HepG2 (cell line): ENCODE data around the gene TUBB3. TPM values are rescaled to one million over a fixed set of nuclear protein-coding genes. Genes with fewer than 3 reads are reported as not detected.

Source experiments
- CBFB ChIP-seq: sonication (generic); formaldehyde crosslinking; IDR thresholded peaks from 2 replicates; pipeline ENCODE4 v1.4.0; 2020; ENCODE audit warnings: missing genetic modification reagents
- CHD4 ChIP-seq: fragments of 200-600 bp; sonication (generic); IDR thresholded peaks from 2 replicates; pipeline ENCODE4 v1.7.0; 2017; ENCODE audit warnings: mild to moderate bottlenecking, low read length, borderline replicate concordance
- EP300 ChIP-seq, 3 experiments: sonication (generic) in 1 of 3; formaldehyde crosslinking in 1 of 3; IDR thresholded peaks; 2 replicates each; pipeline versions ENCODE4 v1.5.1 to v1.6.1; 2011 to 2020; ENCODE audit warnings: low read depth in 2 of 3, low read length in 2 of 3, borderline replicate concordance in 1 of 3, improper control_type of control experiment in 1 of 3, mild to moderate bottlenecking in 1 of 3, missing genetic modification reagents in 1 of 3, moderate library complexity in 1 of 3
- FOXC1 ChIP-seq: sonication (generic); formaldehyde crosslinking; IDR thresholded peaks from 2 replicates; pipeline ENCODE4 v1.8.0; 2022; ENCODE audit warnings: mild to moderate bottlenecking, missing genetic modification reagents, borderline replicate concordance
- FOXK2 ChIP-seq: fragments of 450-650 bp; IDR thresholded peaks from 2 replicates; pipeline ENCODE4 v1.6.1; 2016
- HIC2 ChIP-seq: sonication (generic); formaldehyde crosslinking; IDR thresholded peaks from 2 replicates; pipeline ENCODE4 v1.9.0; 2022; ENCODE audit warnings: low read depth, missing genetic modification reagents
- HNRNPUL1 ChIP-seq: fragments of 200-400 bp; formaldehyde crosslinking; IDR thresholded peaks from 2 replicates; pipeline ENCODE4 v1.6.1; 2017; ENCODE audit warnings: low read depth, mild to moderate bottlenecking, low read length, moderate library complexity
- IKZF1 ChIP-seq: fragments of 450-650 bp; IDR thresholded peaks from 2 replicates; pipeline ENCODE4 v1.7.1; 2016
- KDM6A ChIP-seq: IDR thresholded peaks from 2 replicates; pipeline ENCODE4 v1.6.1; 2016; ENCODE audit warnings: low read depth
- KLF9 ChIP-seq: IDR thresholded peaks from 2 replicates; pipeline ENCODE4 v1.6.1; 2016; ENCODE audit warnings: low read depth
- NR2F1 ChIP-seq, 2 experiments: fragments of 450-650 bp in 1 of 2; formaldehyde crosslinking in 1 of 2; IDR thresholded peaks; 2 replicates each; pipeline versions ENCODE4 v1.5.0 to v1.6.1; 2016 to 2020; ENCODE audit warnings: mild to moderate bottlenecking in 1 of 2, missing compliant biosample characterization in 1 of 2, missing genetic modification reagents in 1 of 2, moderate library complexity in 1 of 2
- NR3C1 ChIP-seq: sonication (generic); formaldehyde crosslinking; IDR thresholded peaks from 2 replicates; pipeline ENCODE4 v1.4.0; 2020; ENCODE audit warnings: missing genetic modification reagents
- PPARG ChIP-seq: conservative IDR thresholded peaks from 2 replicates; pipeline ENCODE4 v1.6.1; 2016; ENCODE audit warnings: missing biosample characterization, missing genetic modification reagents
- RBM39 ChIP-seq: fragments of 200-400 bp; formaldehyde crosslinking; IDR thresholded peaks from one replicate; pipeline ENCODE4 v1.6.1; 2018; ENCODE audit warnings: antibody characterized with exemption, mild to moderate bottlenecking, low read depth, low read length; ENCODE audit not compliant: poor library complexity, severe bottlenecking
- SAFB2 ChIP-seq: sonication (generic); formaldehyde crosslinking; IDR thresholded peaks from 2 replicates; pipeline ENCODE4 v1.5.1; 2020; ENCODE audit warnings: missing genetic modification reagents, low read depth, mild to moderate bottlenecking, borderline replicate concordance
- SCMH1 ChIP-seq: sonication (generic); formaldehyde crosslinking; IDR thresholded peaks from 2 replicates; pipeline ENCODE4 v1.9.0; 2021; ENCODE audit warnings: missing genetic modification reagents, mild to moderate bottlenecking, borderline replicate concordance
- SNRNP70 ChIP-seq: fragments of 200-400 bp; formaldehyde crosslinking; IDR thresholded peaks from 2 replicates; pipeline ENCODE4 v1.6.1; 2017; ENCODE audit warnings: mild to moderate bottlenecking, low read depth, low read length, moderate library complexity
- TEAD2 ChIP-seq: sonication (generic); formaldehyde crosslinking; IDR thresholded peaks from 2 replicates; pipeline ENCODE4 v1.9.0; 2021; ENCODE audit warnings: missing genetic modification reagents
- ZNF10 ChIP-seq: sonication (generic); formaldehyde crosslinking; IDR thresholded peaks from 2 replicates; pipeline ENCODE4 v1.4.0; 2020; ENCODE audit warnings: mild to moderate bottlenecking, low read depth, missing genetic modification reagents, borderline replicate concordance
- ZNF317 ChIP-seq: sonication (generic); formaldehyde crosslinking; IDR thresholded peaks from 2 replicates; pipeline ENCODE4 v1.5.0; 2020; ENCODE audit warnings: mild to moderate bottlenecking, missing genetic modification reagents
- ZNF335 ChIP-seq: sonication (generic); formaldehyde crosslinking; IDR thresholded peaks from 2 replicates; pipeline ENCODE4 v1.4.0; 2020; ENCODE audit warnings: missing genetic modification reagents
- ZNF552 ChIP-seq: sonication (generic); formaldehyde crosslinking; IDR thresholded peaks from 2 replicates; pipeline ENCODE4 v1.9.0; 2022; ENCODE audit warnings: missing genetic modification reagents, mild to moderate bottlenecking, borderline replicate concordance
- polyA plus RNA-seq, 8 experiments: library from polyadenylated mRNA; depleted of rRNA in 3 of 8; stranded (reverse) in 7 of 8; unstranded in 1 of 8; fragments of >200 nt; fragmentation: Illumina TruSeq in 4 of 8; extraction: Trizol in 4 of 8; gene quantifications; 2 replicates each; pipeline versions ENCODE4 v1.2.1 to v1.2.3, GENCODE V29; 2011 to 2016; ENCODE audit warnings: low read depth in 4 of 8, missing spikeins in 1 of 8, mixed read lengths in 1 of 8; ENCODE audit not compliant: insufficient read depth in 1 of 8
- total RNA-seq, 5 experiments: library from RNA; depleted of rRNA; stranded (reverse); fragments of >200 nt; fragmentation: Illumina TruSeq; extraction: Trizol; gene quantifications; 2 replicates each; pipeline ENCODE4 v1.2.3, GENCODE V29; 2016; ENCODE audit warnings: low read depth in 1 of 5
- TF ChIP-seq, protein P1 (sequence below): sonication (generic); formaldehyde crosslinking; IDR thresholded peaks from 2 replicates; pipeline ENCODE4 v1.9.0; 2021; ENCODE audit warnings: missing genetic modification reagents, mild to moderate bottlenecking, borderline replicate concordance
- TF ChIP-seq, protein P2 (sequence below): sonication (generic); formaldehyde crosslinking; conservative IDR thresholded peaks from 2 replicates; pipeline ENCODE4 v1.8.0; 2022; ENCODE audit warnings: low read depth, missing genetic modification reagents
- TF ChIP-seq, protein P3 (sequence below): sonication (generic); formaldehyde crosslinking; IDR thresholded peaks from 2 replicates; pipeline ENCODE4 v1.8.1; 2023; ENCODE audit warnings: mild to moderate bottlenecking, missing genetic modification reagents

The TUBB3 gene
- total and polyA plus RNA-seq, 2 of the 13 experiments (the other 11 are each of a cell fraction or from before 2014, with no cell fraction given) = 110 to 185 TPM

GRCh38 chr16:89922884-89923639 lies at the start of gene TUBB3 (continued):
- TF ChIP-seq IKZF1 = no peak
- no peak for TF ChIP-seq KLF9 (CRISPR knock-in tag)
- TF ChIP-seq FOXC1 (CRISPR knock-in tag) = no peak
- peak; percentile 34; the same call in 1 of the 2 replicates for TF ChIP-seq PPARG (CRISPR knock-in tag)
- TF ChIP-seq NR2F1 (CRISPR knock-in tag; IDR thresholded peaks at IDR 0.05) = no peak
- TF ChIP-seq, protein P1, sequence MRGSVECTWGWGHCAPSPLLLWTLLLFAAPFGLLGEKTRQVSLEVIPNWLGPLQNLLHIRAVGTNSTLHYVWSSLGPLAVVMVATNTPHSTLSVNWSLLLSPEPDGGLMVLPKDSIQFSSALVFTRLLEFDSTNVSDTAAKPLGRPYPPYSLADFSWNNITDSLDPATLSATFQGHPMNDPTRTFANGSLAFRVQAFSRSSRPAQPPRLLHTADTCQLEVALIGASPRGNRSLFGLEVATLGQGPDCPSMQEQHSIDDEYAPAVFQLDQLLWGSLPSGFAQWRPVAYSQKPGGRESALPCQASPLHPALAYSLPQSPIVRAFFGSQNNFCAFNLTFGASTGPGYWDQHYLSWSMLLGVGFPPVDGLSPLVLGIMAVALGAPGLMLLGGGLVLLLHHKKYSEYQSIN (CRISPR knock-in tag) = no peak
- no peak for TF ChIP-seq CHD4
- no peak for TF ChIP-seq FOXK2
- no peak for TF ChIP-seq SCMH1 (CRISPR knock-in tag)
- no peak for TF ChIP-seq ZNF10
- TF ChIP-seq SNRNP70 = no peak
- TF ChIP-seq HNRNPUL1 = no peak
- TF ChIP-seq, protein P2, sequence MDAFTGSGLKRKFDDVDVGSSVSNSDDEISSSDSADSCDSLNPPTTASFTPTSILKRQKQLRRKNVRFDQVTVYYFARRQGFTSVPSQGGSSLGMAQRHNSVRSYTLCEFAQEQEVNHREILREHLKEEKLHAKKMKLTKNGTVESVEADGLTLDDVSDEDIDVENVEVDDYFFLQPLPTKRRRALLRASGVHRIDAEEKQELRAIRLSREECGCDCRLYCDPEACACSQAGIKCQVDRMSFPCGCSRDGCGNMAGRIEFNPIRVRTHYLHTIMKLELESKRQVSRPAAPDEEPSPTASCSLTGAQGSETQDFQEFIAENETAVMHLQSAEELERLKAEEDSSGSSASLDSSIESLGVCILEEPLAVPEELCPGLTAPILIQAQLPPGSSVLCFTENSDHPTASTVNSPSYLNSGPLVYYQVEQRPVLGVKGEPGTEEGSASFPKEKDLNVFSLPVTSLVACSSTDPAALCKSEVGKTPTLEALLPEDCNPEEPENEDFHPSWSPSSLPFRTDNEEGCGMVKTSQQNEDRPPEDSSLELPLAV (CRISPR knock-in tag) = no peak
- TF ChIP-seq KDM6A (CRISPR knock-in tag) = no peak
- no peak for TF ChIP-seq ZNF317
- TF ChIP-seq, protein P3, sequence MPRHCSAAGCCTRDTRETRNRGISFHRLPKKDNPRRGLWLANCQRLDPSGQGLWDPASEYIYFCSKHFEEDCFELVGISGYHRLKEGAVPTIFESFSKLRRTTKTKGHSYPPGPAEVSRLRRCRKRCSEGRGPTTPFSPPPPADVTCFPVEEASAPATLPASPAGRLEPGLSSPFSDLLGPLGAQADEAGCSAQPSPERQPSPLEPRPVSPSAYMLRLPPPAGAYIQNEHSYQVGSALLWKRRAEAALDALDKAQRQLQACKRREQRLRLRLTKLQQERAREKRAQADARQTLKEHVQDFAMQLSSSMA (CRISPR knock-in tag) = 0 out of 2 replicates have a peak, but pooled peaks have one; percentile 54
- peak; percentile 60 for TF ChIP-seq ZNF552
- TF ChIP-seq CBFB = peak; percentile 63; the same call in 1 of the 2 replicates
- TF ChIP-seq HIC2 (CRISPR knock-in tag) = no peak; the same call in 1 of the 2 replicates
- TF ChIP-seq TEAD2 (CRISPR knock-in tag) = no peak
- peak; percentile 16; the same call in 1 of the 2 replicates for TF ChIP-seq SAFB2 (CRISPR knock-in tag)
- no peak for TF ChIP-seq NR3C1
- TF ChIP-seq EP300 (IDR thresholded peaks at IDR 0.05; ENCODE audit: low read depth in 2 of 2, low read length in 2 of 2) = peak in 1 of 2 experiments; percentile 29; a peak in 1 of 4 replicates
- no peak for TF ChIP-seq EP300 (CRISPR knock-in tag; IDR thresholded peaks at IDR 0.05; ENCODE audit: borderline replicate concordance)
- peak; percentile 82 for TF ChIP-seq ZNF335 (CRISPR knock-in tag)
- peak; percentile 79 for TF ChIP-seq RBM39
